Neuronal stem cell (in vitro differentiated cells): Measurements from ENCODE around the gene NXT2. TPM values are rescaled to one million over a fixed set of nuclear protein-coding genes. Genes with fewer than 3 reads are reported as not detected.

Experiments
- DNase-seq: peaks from one replicate; pipeline ENCODE4 v3.0.0-alpha.2; 2013; ENCODE audit warnings: low spot score
- H2AFZ ChIP-seq: one replicate; pipeline ENCODE4 v1.6.1; 2013; ENCODE audit warnings: mild to moderate bottlenecking, low read length, inconsistent platforms
- H2AK5ac ChIP-seq: 2 replicates; pipeline ENCODE4 v1.6.1; 2013; ENCODE audit warnings: low read depth, mild to moderate bottlenecking, inconsistent platforms, low read length, moderate library complexity, mixed read lengths
- H2BK120ac ChIP-seq: 2 replicates; pipeline ENCODE4 v1.6.1; 2013; ENCODE audit warnings: low read depth, mild to moderate bottlenecking, inconsistent platforms, low read length, moderate library complexity, mixed read lengths
- H2BK12ac ChIP-seq: one replicate; pipeline ENCODE4 v1.6.1; 2013; ENCODE audit warnings: low read length, inconsistent platforms
- H2BK15ac ChIP-seq: 2 replicates; pipeline ENCODE4 v1.6.1; 2013; ENCODE audit warnings: mild to moderate bottlenecking, low read length, inconsistent platforms, mixed read lengths
- H2BK5ac ChIP-seq: one replicate; pipeline ENCODE4 v1.6.1; 2013; ENCODE audit warnings: inconsistent platforms, mild to moderate bottlenecking, low read length, moderate library complexity
- H3K14ac ChIP-seq: one replicate; pipeline ENCODE4 v1.6.1; 2013; ENCODE audit warnings: low read length, inconsistent platforms
- H3K18ac ChIP-seq: 2 replicates; pipeline ENCODE4 v1.6.1; 2013; ENCODE audit warnings: low read length, inconsistent platforms
- H3K23ac ChIP-seq: 2 replicates; pipeline ENCODE4 v1.6.1; 2013; ENCODE audit warnings: low read depth, mild to moderate bottlenecking, mixed read lengths, low read length, inconsistent platforms; ENCODE audit not compliant: poor library complexity
- H3K27ac ChIP-seq: replicated peaks from 3 replicates; pipeline ENCODE4 v1.5.1; 2013; ENCODE audit warnings: low read length, inconsistent platforms
- H3K27me3 ChIP-seq, 3 experiments: 2 replicates each; pipeline ENCODE4 v1.6.1; 2013; ENCODE audit warnings: low read length in 3 of 3, mild to moderate bottlenecking in 2 of 3, inconsistent platforms in 1 of 3, low read depth in 1 of 3, mixed read lengths in 1 of 3, moderate library complexity in 1 of 3; ENCODE audit not compliant: control insufficient read depth in 3 of 3, insufficient read depth in 3 of 3
- H3K36me3 ChIP-seq, 2 donors: replicated peaks in 1 of 2; 2 replicates each; pipeline ENCODE4 v1.6.1; 2013; ENCODE audit warnings: low read length in 2 of 2; ENCODE audit not compliant: control insufficient read depth in 2 of 2, insufficient read depth in 2 of 2
- H3K4ac ChIP-seq: 2 replicates; pipeline ENCODE4 v1.6.1; 2013; ENCODE audit warnings: inconsistent platforms, mild to moderate bottlenecking, low read length, moderate library complexity
- H3K4me1 ChIP-seq, 2 donors: 1 replicate in 1 of 2; 2 replicates in 1 of 2; pipeline ENCODE4 v1.6.1; 2013; ENCODE audit warnings: low read length in 2 of 2, low read depth in 1 of 2; ENCODE audit not compliant: control insufficient read depth in 2 of 2, insufficient read depth in 1 of 2
- H3K4me2 ChIP-seq: one replicate; pipeline ENCODE4 v1.6.1; 2013; ENCODE audit warnings: mild to moderate bottlenecking, low read length, inconsistent platforms; ENCODE audit not compliant: insufficient read depth, poor library complexity, severe bottlenecking
- H3K4me3 ChIP-seq, 2 donors: 2 replicates each; pipeline ENCODE4 v1.5.1; 2013; ENCODE audit warnings: low read length in 2 of 2, mild to moderate bottlenecking in 2 of 2, inconsistent platforms in 1 of 2, moderate library complexity in 1 of 2
- H3K79me1 ChIP-seq: one replicate; pipeline ENCODE4 v1.6.1; 2013; ENCODE audit warnings: low read depth, mild to moderate bottlenecking, inconsistent platforms, low read length, moderate library complexity
- H3K9ac ChIP-seq: one replicate; pipeline ENCODE4 v1.6.1; 2013; ENCODE audit warnings: mild to moderate bottlenecking, low read depth, low read length, inconsistent platforms; ENCODE audit not compliant: poor library complexity
- H3K9me3 ChIP-seq, 2 donors: replicated peaks in 1 of 2; 2 replicates each; pipeline versions ENCODE3 to v1.6.1; 2013; ENCODE audit warnings: low read length in 2 of 2, mild to moderate bottlenecking in 2 of 2, inconsistent platforms in 1 of 2, low read depth in 1 of 2, mixed read lengths in 1 of 2, moderate library complexity in 1 of 2; ENCODE audit not compliant: control insufficient read depth in 2 of 2, insufficient read depth in 1 of 2
- H4K8ac ChIP-seq: one replicate; pipeline ENCODE4 v1.6.1; 2013; ENCODE audit warnings: low read depth, mild to moderate bottlenecking, inconsistent platforms, low read length, moderate library complexity
- H4K91ac ChIP-seq: one replicate; pipeline ENCODE4 v1.6.1; 2013; ENCODE audit warnings: low read length, low read depth, mild to moderate bottlenecking, inconsistent platforms; ENCODE audit not compliant: poor library complexity
- WGBS, 2 donors: extraction: QIAGEN DNeasy Blood & Tissue Kit; methylation state at CpG; one replicate each; pipeline ENCODE4 v1.1.7; 2013; ENCODE audit warnings: missing lambda C conversion rate in 2 of 2, mixed read lengths in 1 of 2; ENCODE audit not compliant: insufficient read length in 2 of 2, insufficient replicate concordance in 1 of 2; ENCODE audit errors: extremely low coverage in 2 of 2; 5-methylcytosine and 5-hydroxymethylcytosine counted together
- polyA plus RNA-seq, 2 experiments: library from polyadenylated mRNA; stranded (reverse); fragments of 200-250 nt; gene quantifications; one replicate each; pipeline ENCODE4 v1.2.3, GENCODE V29; 2013

Gene NXT2
- 16.3 TPM for polyA plus RNA-seq (2013, experiment 1 of 2)
- polyA plus RNA-seq (2013, experiment 2 of 2), result 16.5 TPM

GRCh38 chrX:109536439-109537323, at the start of gene NXT2:
Gene NXT2, plus strand, starts transcription at chrX:109536844. Its CDS starts 163 bp downstream, at chrX:109537007.
- no peak within 1 kb of the TSS for H2BK12ac ChIP-seq
- peak within 1 kb of the TSS; percentile 40 for H3K4me2 ChIP-seq
- no peaks in the 10 kb centered on the region for H3K27me3 ChIP-seq
- peak within 1 kb of the TSS; percentile 89 for H3K18ac ChIP-seq
- H2AK5ac ChIP-seq, result no peak within 1 kb of the TSS
- peak within 1 kb of the TSS; percentile 66 to 98 for H3K4me3 ChIP-seq
- no peak within 1 kb of the TSS for H3K4ac ChIP-seq
- no peak within 1 kb of the TSS for H3K14ac ChIP-seq
- H2BK15ac ChIP-seq, result no peak within 1 kb of the TSS
- H3K36me3 ChIP-seq, result no peaks in the 10 kb centered on the region
- H2BK120ac ChIP-seq, result no peak within 1 kb of the TSS
- DNase-seq, result peak; percentile 84
- no peak within 1 kb of the TSS for H4K91ac ChIP-seq
- no peak within 1 kb of the TSS for H4K8ac ChIP-seq
- no peaks in the 10 kb centered on the region for H3K4me1 ChIP-seq
- no CpG with 5 or more reads among the region's 43 CpGs for WGBS, 2 donors
- H2AFZ ChIP-seq, result peak within 1 kb of the TSS; percentile 91
- no peaks in the 10 kb centered on the region for H3K79me1 ChIP-seq
- H2BK5ac ChIP-seq, result no peak within 1 kb of the TSS
- H3K9ac ChIP-seq, result peak within 1 kb of the TSS; percentile 82
- H3K23ac ChIP-seq, result no peak within 1 kb of the TSS
- H3K9me3 ChIP-seq, result no peaks in the 10 kb centered on the region
- peak within 1 kb of the TSS; percentile 82 for H3K27ac ChIP-seq

- no CpG with 5 or more reads among the region's 4 CpGs for WGBS, 2 donors
Measured at GRCh38 chrX:109487640-109488039, 49.0 kb upstream of the NXT2 start.

GRCh38 chrX:109489174-109489573, 47.5 kb upstream of the NXT2 start:
- no peak overlapping the region for H2BK15ac ChIP-seq
- H3K23ac ChIP-seq, result no peak overlapping the region
- no peaks in the 10 kb centered on the region for H3K9me3 ChIP-seq
- no peak overlapping the region for H3K27ac ChIP-seq
- H3K4ac ChIP-seq, result no peak overlapping the region
- H3K18ac ChIP-seq, result no peak overlapping the region
- H3K36me3 ChIP-seq, result no peaks in the 10 kb centered on the region
- H3K4me1 ChIP-seq, result no peaks in the 10 kb centered on the region
- no peak overlapping the region for H2AK5ac ChIP-seq
- H2BK120ac ChIP-seq, result no peak overlapping the region
- no peak overlapping the region for H3K4me2 ChIP-seq
- peaks cover 0 to 7% (median 0%) of the 10 kb centered on the region in 3 experiments for H3K27me3 ChIP-seq
- no peak overlapping the region for H3K14ac ChIP-seq
- WGBS, 2 donors, result no CpG with 5 or more reads among the region's 2 CpGs
- no peaks in the 10 kb centered on the region for H3K79me1 ChIP-seq
- H2BK5ac ChIP-seq, result no peak overlapping the region
- H3K4me3 ChIP-seq, result no peak overlapping the region
- no peak for DNase-seq
- no peak overlapping the region for H4K8ac ChIP-seq
- no peak overlapping the region for H2AFZ ChIP-seq
- no peak overlapping the region for H3K9ac ChIP-seq
- H2BK12ac ChIP-seq, result no peak overlapping the region
- no peak overlapping the region for H4K91ac ChIP-seq

More at GRCh38 chrX:109487640-109488039, 49.0 kb upstream of the NXT2 start:
- Histone ChIP-seq H2AFZ (no peak overlapping the region), H2BK5ac (no peak overlapping the region), H3K27ac (no peak overlapping the region), H3K4me2 (no peak overlapping the region), H3K18ac (no peak overlapping the region), H3K27me3 (peaks cover 0 to 4% (median 0%) of the 10 kb centered on the region in 3 experiments), H3K9ac (no peak overlapping the region), H4K8ac (no peak overlapping the region), H3K4me3 (no peak overlapping the region), H4K91ac (no peak overlapping the region), H3K79me1 (no peaks in the 10 kb centered on the region), H2AK5ac (no peak overlapping the region), H2BK120ac (no peak overlapping the region), H3K9me3 (no peaks in the 10 kb centered on the region), H3K36me3 (no peaks in the 10 kb centered on the region), H3K4me1 (no peaks in the 10 kb centered on the region), H3K4ac (no peak overlapping the region), H2BK12ac (no peak overlapping the region), H3K14ac (no peak overlapping the region), H3K23ac (no peak overlapping the region), H2BK15ac (no peak overlapping the region)
- no peak for DNase-seq

- Histone ChIP-seq H3K4me2 (no peak overlapping the region), H2AK5ac (no peak overlapping the region), H3K4ac (no peak overlapping the region), H2BK12ac (no peak overlapping the region), H3K9ac (no peak overlapping the region), H3K79me1 (no peaks in the 10 kb centered on the region), H2BK5ac (no peak overlapping the region), H3K18ac (no peak overlapping the region), H3K4me1 (no peaks in the 10 kb centered on the region), H3K23ac (no peak overlapping the region), H3K14ac (no peak overlapping the region), H3K9me3 (no peaks in the 10 kb centered on the region), H3K36me3 (no peaks in the 10 kb centered on the region), H4K8ac (no peak overlapping the region), H3K27me3 (peaks cover 0 to 26% (median 0%) of the 10 kb centered on the region in 3 experiments), H2BK15ac (no peak overlapping the region), H4K91ac (no peak overlapping the region), H2AFZ (no peak overlapping the region), H2BK120ac (no peak overlapping the region), H3K27ac (no peak overlapping the region), H3K4me3 (no peak overlapping the region)
- no CpG with 5 or more reads among the region's 1 CpG for WGBS, 2 donors
- no peak for DNase-seq
Measured at GRCh38 chrX:109498434-109498833, 38.2 kb upstream of the NXT2 start.
